HEK293 (cell line): ENCODE data around the gene ZNF578.

Source experiments
- ZNF138 ChIP-seq: fragments of 450-650 bp; formaldehyde crosslinking; IDR thresholded peaks from 2 replicates; pipeline ENCODE4 v1.5.1; 2016; ENCODE audit warnings: missing biosample characterization, missing genetic modification characterization, borderline replicate concordance
- ZNF155 ChIP-seq: fragments of 450-650 bp; formaldehyde crosslinking; IDR thresholded peaks from 2 replicates; pipeline ENCODE4 v1.5.1; 2016; ENCODE audit warnings: missing biosample characterization, missing genetic modification characterization
- ZNF391 ChIP-seq: fragments of 450-650 bp; formaldehyde crosslinking; IDR thresholded peaks from 2 replicates; pipeline ENCODE4 v1.5.1; 2016; ENCODE audit warnings: low read depth, missing biosample characterization, missing genetic modification characterization, borderline replicate concordance
- TF ChIP-seq, protein P1 (sequence below): fragments of 450-650 bp; formaldehyde crosslinking; IDR thresholded peaks from 2 replicates; pipeline ENCODE4 v1.5.1; 2016; ENCODE audit warnings: missing biosample characterization, missing genetic modification characterization
- TF ChIP-seq, protein P2 (sequence below): fragments of 450-650 bp; formaldehyde crosslinking; IDR thresholded peaks from 2 replicates; pipeline ENCODE4 v1.5.1; 2016; ENCODE audit warnings: missing biosample characterization, missing genetic modification characterization, borderline replicate concordance

DNA sequence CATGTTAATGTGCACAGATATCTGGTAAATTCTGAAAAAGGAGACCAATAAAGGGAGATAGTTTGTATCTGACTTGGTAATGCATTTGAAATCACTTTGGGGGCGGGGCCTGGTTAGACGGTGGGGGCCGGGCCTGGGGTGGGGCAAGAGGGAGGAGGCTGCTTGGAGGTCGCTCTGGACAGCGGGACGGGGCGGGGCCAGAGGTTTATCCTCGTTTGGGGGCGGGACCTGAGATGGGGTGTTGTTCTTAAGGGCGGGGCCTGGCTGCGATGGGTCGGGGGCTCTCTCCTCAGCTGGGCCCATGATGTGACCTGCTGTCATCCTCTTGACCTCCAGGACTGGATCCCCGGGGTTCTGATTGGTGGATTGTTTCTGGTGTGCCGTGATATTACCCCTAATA lies 69.2 kb downstream of the ZNF578 start:
- TF ChIP-seq ZNF391 (tag by site-specific recombination) (no peak), ZNF155 (tag by site-specific recombination) (no peak), ZNF138 (tag by site-specific recombination) (no peak)
- TF ChIP-seq, protein P1, sequence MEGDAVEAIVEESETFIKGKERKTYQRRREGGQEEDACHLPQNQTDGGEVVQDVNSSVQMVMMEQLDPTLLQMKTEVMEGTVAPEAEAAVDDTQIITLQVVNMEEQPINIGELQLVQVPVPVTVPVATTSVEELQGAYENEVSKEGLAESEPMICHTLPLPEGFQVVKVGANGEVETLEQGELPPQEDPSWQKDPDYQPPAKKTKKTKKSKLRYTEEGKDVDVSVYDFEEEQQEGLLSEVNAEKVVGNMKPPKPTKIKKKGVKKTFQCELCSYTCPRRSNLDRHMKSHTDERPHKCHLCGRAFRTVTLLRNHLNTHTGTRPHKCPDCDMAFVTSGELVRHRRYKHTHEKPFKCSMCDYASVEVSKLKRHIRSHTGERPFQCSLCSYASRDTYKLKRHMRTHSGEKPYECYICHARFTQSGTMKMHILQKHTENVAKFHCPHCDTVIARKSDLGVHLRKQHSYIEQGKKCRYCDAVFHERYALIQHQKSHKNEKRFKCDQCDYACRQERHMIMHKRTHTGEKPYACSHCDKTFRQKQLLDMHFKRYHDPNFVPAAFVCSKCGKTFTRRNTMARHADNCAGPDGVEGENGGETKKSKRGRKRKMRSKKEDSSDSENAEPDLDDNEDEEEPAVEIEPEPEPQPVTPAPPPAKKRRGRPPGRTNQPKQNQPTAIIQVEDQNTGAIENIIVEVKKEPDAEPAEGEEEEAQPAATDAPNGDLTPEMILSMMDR = no peak
- TF ChIP-seq, protein P2, sequence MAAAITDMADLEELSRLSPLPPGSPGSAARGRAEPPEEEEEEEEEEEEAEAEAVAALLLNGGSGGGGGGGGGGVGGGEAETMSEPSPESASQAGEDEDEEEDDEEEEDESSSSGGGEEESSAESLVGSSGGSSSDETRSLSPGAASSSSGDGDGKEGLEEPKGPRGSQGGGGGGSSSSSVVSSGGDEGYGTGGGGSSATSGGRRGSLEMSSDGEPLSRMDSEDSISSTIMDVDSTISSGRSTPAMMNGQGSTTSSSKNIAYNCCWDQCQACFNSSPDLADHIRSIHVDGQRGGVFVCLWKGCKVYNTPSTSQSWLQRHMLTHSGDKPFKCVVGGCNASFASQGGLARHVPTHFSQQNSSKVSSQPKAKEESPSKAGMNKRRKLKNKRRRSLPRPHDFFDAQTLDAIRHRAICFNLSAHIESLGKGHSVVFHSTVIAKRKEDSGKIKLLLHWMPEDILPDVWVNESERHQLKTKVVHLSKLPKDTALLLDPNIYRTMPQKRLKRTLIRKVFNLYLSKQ = no peak
